HG03103 (cell line): Measurements from ENCODE around the gene HESX1.

Source experiments
- ATAC-seq: cut with Tn5 transposase; IDR thresholded peaks from one replicate; pipeline ENCODE4 v1.9.1; 2021; ENCODE audit warnings: low read depth; ENCODE audit not compliant: unreplicated experiment

HESX1 gene

GRCh38 chr3:57169108-57169507 is 30.7 kb downstream of the HESX1 start:
- no peak for ATAC-seq

GRCh38 chr3:57168151-57168550 is 31.6 kb downstream of the HESX1 start:
- ATAC-seq, result no peak

GRCh38 chr3:57166660-57167059 is 33.1 kb downstream of the HESX1 start:
- ATAC-seq, result no peak

DNA sequence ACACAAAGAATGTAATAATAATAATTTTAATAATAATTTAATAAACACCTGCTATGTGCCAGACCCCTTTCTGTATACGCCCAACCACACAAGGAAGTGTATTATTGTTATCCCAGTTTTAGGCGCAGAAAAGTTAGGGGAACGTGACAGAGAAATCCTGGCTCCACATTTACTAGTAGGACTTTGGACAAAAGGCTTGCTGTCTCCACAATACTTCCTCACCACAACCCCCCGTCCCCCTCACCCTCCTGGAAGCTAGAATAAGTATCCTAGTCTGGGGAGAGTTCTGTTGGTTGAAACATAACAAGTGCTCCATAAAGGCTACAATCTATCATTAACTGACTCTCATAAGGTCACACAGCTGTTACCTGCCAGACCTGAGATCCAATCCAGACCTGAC is 34.1 kb downstream of the HESX1 start:
- ATAC-seq, result no peak

GRCh38 chr3:57164657-57165573 is 34.9 kb downstream of the HESX1 start, which contains the start of gene IL17RD:
IL17RD (minus strand) TSS chr3:57165353; CDS start chr3:57165286, 67 bp downstream.
- ATAC-seq, result no peak

DNA sequence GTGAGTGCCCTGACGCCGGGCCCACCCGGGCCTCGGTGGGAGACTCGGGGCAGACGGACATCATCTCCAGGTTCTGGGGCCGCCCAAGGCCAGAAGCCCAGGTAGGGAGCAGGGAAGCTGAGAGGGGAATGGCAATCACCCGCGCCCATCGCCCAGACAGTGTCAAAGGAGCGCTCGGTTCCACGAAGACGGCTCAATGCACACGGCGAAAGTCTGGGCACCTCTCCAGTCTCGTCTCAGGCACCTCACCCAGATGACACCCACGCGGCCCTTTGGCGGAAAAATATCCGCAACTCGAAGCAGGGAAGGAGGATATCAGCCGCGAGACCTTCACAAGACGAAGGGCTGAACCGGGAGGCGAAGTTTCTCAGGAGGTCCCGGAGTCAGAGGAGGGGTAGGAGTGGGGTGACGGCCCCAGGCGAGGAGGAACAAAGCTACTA is 35.5 kb downstream of the HESX1 start:
- no peak for ATAC-seq

- no peak for ATAC-seq
Measured at GRCh38 chr3:57163751-57164150, 36.0 kb downstream of the HESX1 start.

GRCh38 chr3:57161915-57162314 is 37.9 kb downstream of the HESX1 start:
- ATAC-seq, result no peak

- no peak for ATAC-seq
Measured at GRCh38 chr3:57160765-57161538, 38.8 kb downstream of the HESX1 start.

DNA sequence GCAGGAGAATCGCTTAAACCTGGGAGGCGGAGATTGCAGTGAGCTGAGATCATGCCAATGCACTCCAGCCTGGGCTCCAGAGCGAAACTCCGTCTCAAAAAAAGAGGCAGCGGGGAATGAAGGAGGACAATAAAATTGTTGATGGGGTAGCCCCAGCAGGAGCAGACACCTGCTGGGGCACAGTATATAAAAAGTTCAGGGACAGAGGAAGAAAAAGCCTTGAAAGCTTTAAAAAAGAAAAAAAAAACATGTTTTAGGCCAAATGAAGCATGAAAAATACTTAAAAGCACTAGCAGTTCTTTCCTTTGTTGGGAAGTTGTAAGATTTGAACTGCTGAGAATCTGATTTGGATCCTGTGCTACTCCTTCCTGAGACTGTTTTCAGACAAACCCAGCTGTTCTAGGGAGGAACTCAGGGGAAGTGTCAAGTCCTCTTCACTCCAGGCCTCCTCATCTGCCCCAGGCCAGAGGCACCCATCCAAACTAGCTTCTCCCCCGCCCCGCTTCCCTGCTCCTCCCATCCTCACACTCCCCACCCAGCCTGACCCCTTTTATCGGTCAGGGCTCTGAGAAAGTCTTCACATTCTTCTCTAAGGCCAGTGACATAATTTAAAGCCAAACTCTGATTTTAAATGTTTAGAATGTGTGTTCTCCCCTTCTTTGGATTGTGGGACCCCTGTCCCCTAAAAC is 39.6 kb downstream of the HESX1 start:
- no peak for ATAC-seq

- no peak for ATAC-seq
Measured at GRCh38 chr3:57158813-57159738, 40.7 kb downstream of the HESX1 start.

GRCh38 chr3:57158325-57158724 is 41.5 kb downstream of the HESX1 start:
- ATAC-seq, result no peak

- no peak for ATAC-seq
Measured at GRCh38 chr3:57157545-57157944, 42.2 kb downstream of the HESX1 start.

DNA sequence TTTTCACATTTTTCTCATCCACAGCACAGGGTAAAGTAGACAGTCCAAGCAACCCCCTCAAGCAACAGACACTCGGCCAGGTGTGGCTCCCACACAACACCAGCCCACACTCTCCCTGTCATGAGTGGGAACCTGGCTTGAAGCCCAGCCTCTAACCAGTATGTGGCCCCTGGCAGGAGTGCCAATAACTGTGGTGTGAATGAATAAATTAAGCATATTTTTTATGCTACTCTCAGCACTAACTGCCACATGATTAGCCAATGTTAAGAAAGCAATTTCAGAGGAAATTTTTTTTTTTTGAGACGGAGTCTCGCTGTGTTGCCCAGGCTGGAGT is 44.5 kb downstream of the HESX1 start:
- ATAC-seq, result no peak

GRCh38 chr3:57154470-57155309 is 45.1 kb downstream of the HESX1 start:
- ATAC-seq, result no peak

- ATAC-seq, result no peak
Measured at GRCh38 chr3:57152151-57153143, 47.3 kb downstream of the HESX1 start.

DNA sequence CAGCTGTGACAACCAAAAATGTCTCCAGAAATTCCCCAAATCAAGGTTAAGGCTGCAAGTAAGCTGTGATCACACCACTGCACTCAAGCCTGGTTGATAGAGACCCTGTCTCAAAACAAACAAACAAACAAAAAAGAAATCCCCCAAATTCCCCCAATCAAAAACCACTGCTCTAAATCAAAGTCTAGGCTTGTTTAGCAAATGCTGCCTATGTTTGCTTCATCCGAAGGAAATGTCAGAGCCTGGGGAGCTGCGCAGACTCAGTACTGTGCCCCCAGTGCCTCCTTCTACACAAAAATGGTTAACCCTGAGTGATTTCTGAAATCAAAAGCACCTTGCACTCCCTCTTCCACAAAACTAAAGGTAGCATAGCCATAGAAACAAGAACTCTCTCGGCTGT is 48.0 kb downstream of the HESX1 start:
- ATAC-seq, result no peak

- no peak for ATAC-seq
Measured at GRCh38 chr3:57151021-57151449, 48.7 kb downstream of the HESX1 start.
